Neural cell (in vitro differentiated cells): ENCODE measurements around the gene ST3GAL4.

Source experiments
- EP300 ChIP-seq: fragments of 450-650 bp; conservative IDR thresholded peaks from 2 replicates; pipeline ENCODE4 v1.6.1; 2014; ENCODE audit warnings: antibody characterized with exemption, mild to moderate bottlenecking, moderate library complexity; ENCODE audit not compliant: poor library complexity, severe bottlenecking
- TF ChIP-seq, protein P1 (sequence below): IDR thresholded peaks from 2 replicates; pipeline ENCODE4 v1.6.1; 2012; ENCODE audit warnings: borderline replicate concordance

DNA sequence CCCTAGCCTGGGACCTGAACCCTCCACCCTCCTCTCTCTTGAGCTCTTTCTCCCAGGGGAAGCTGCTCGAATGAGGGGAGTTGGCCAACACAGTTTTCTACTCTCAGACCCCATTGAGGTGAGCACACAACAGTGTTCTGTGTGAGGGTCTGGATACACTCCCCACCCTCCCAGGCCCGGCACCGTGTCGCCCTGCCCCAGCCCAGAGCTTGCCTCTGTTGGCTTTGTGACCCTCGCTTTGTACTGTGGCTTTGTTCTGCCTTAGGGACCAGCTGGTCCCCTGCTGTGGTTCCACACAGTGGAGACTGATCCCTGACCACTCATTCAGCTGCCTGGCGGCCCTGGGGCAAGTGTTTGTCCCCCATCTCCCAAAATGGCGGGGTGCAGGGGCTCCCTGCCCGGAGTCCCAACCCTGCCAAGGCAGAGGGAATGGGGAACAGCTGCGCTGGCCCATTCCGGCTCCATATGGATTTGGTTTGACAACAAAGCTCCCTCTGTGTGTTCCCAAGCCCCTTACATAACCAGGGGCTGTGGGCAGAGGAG is 8.3 kb downstream of the ST3GAL4 start:
- TF ChIP-seq EP300 = no peak
- TF ChIP-seq, protein P1, sequence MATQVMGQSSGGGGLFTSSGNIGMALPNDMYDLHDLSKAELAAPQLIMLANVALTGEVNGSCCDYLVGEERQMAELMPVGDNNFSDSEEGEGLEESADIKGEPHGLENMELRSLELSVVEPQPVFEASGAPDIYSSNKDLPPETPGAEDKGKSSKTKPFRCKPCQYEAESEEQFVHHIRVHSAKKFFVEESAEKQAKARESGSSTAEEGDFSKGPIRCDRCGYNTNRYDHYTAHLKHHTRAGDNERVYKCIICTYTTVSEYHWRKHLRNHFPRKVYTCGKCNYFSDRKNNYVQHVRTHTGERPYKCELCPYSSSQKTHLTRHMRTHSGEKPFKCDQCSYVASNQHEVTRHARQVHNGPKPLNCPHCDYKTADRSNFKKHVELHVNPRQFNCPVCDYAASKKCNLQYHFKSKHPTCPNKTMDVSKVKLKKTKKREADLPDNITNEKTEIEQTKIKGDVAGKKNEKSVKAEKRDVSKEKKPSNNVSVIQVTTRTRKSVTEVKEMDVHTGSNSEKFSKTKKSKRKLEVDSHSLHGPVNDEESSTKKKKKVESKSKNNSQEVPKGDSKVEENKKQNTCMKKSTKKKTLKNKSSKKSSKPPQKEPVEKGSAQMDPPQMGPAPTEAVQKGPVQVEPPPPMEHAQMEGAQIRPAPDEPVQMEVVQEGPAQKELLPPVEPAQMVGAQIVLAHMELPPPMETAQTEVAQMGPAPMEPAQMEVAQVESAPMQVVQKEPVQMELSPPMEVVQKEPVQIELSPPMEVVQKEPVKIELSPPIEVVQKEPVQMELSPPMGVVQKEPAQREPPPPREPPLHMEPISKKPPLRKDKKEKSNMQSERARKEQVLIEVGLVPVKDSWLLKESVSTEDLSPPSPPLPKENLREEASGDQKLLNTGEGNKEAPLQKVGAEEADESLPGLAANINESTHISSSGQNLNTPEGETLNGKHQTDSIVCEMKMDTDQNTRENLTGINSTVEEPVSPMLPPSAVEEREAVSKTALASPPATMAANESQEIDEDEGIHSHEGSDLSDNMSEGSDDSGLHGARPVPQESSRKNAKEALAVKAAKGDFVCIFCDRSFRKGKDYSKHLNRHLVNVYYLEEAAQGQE = no peak
